Posterior vena cava (tissue), 2 donors: ENCODE data around the gene EFCAB8. TPM values are rescaled to one million over a fixed set of nuclear protein-coding genes. Genes with fewer than 3 reads are reported as not detected.
"Not testable (repeated sequence)": the region's sequence is repeated elsewhere in the genome, so short reads cannot be mapped to it uniquely, and the experiment has no call there.

Experiments used
- DNase-seq: peaks from one replicate; pipeline ENCODE4 v3.0.0-alpha.2; 2020; ENCODE audit warnings: low spot score
- intact Hi-C, 2 donors: fragments of 100-400 bp; cut with DNase I; formaldehyde crosslinking; loops; one replicate each; pipeline versions ENCODE4 v1.14.1 to v1.14.2; 2022 to 2023
- total RNA-seq, 2 donors: library from RNA; stranded (reverse); fragmentation: NEBNext Ultra II Directional; extraction: Animal tissue kit (Norgen Biotek cat#: 25700); gene quantifications; one replicate each; pipeline ENCODE4 v1.2.1, GENCODE V29; 2021
- donor health status: DM: yes; HTN: yes; CAD: no.
- donor health status: DM: yes; HTN: yes; CAD: no.

The EFCAB8 gene
- total RNA-seq, 2 donors from 2014 or later = 0.28 to 0.81 TPM

DNA sequence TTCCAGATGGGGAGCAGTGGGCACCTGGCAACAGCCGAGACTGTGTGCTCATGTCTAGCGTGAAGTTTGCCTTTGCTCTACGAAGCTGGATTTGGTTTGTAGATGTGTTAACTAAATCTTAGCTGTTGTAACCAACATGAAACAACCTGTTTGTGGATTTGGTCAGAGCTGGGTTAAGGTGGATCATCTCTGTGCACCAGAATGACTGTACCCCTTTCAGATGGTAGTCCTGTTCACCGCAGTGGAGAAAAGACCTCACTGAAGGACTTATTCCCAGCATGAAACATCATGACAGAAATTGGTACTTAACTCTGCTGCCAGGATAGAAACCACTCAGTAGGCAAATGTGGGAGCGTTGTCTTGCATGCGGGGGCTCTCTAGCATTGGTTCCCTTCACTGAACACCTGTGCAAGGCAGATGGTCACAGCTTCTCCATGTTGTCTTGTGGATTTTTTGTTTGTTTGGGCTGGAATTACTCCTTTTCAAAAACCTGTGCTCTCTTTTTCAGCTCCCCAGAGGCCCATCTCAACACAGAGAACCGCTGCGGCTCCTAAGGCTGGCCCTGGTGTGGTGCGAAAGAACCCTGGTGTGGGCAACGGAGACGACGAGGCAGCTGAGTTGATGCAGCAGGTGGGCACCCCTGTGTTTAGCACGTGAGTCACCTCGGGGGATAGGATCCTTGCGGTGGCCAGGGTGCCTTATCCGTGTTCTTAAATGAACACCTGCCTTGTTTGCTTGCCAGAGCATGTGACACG lies 19.3 kb upstream of the EFCAB8 start:
- DNase-seq = no peak
- intact Hi-C loops = no loop called here

DNA sequence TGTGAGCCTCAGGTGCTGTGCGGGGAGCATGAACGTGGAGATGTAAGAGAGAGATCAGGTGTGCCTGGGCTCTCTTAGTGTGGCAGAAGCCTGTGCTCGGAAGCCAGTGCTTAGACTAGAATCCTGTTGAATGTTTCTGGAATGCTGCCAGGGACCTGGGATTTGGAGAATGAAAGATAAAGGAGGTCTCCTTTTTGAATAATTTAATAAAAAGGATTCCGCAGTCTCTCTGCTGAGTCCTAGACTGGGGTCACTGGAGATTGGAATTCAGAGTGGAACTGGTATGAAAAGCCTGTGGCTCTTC lies 18.8 kb upstream of the EFCAB8 start:
- no peak for DNase-seq
- intact Hi-C loops = no loop called here

GRCh38 chr20:32841174-32841573 lies 17.5 kb upstream of the EFCAB8 start:
- DNase-seq = no peak
- intact Hi-C loops = no loop called here

- no peak for DNase-seq
- intact Hi-C loops = no loop called here
Observed at GRCh38 chr20:32841632-32842031, 17.1 kb upstream of the EFCAB8 start.

DNA sequence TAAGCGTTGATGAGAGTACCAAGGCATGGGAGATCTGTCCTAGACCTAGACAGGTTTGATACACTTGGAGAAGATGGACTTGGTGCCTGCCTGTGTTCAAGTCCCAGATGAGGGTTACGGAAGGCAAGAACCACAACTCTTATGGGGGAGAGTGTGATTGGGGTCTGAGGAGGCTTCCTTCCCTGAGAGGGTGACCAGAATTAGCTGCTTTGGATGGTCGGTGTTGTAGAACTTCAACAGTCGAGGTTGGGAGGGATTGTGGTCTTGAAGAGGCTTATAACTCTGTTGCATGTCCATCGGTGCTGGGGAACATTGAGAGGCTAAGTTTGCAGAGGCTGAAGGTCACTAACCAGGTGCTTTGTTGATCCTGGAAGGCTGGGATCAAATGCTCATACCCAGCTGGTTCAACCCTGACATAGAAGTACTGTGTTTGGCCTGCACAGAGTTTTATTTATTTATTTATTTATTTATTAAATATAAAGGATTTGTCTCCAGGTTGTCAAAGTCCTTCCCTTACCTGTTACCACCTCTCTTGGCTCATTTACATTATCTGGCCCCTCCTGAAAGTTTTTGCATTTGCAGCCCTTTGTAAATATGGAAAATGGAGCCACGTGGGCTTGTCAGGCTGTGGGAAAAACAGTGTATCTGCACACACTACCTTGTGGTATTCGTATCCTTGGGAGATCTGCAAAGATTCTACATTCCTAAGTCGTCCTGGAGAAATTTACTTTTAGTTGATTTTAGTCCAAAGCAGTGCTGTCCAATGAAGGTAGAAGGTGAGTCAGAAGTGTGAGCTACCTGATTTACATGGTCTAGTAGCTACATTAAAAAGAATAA lies 15.8 kb upstream of the EFCAB8 start:
- DNase-seq = no peak
- intact Hi-C loops = no loop called here

- no peak for DNase-seq
- intact Hi-C loops = no loop called here
Observed at GRCh38 chr20:32845786-32846185, 12.9 kb upstream of the EFCAB8 start.

GRCh38 chr20:32846852-32847251 lies 11.9 kb upstream of the EFCAB8 start:
- intact Hi-C loops = no loop called here
- DNase-seq = no peak

DNA sequence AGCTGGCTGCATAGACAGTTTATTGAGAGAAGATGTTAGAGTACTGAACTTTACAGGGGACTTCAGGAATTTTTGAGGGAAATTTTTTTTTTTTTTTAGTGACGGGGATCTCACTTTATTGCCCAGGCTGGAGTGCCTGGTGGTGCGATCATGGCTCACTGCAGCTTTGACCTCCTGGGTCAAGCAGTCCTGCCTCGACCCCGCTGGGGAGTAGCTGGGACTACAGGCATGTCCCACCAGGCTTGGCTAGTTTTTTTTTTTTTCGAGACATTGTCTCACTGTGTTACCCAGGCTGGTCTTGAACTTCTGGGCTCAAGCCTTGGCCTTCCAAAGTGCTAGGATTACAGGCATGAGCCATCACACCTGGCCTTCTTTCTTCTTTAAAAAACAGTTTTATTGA lies 10.8 kb upstream of the EFCAB8 start:
- DNase-seq = no peak
- intact Hi-C loops = no loop called here

- no peak for DNase-seq
- intact Hi-C loops = no loop called here
Observed at GRCh38 chr20:32848846-32849245, 9.9 kb upstream of the EFCAB8 start.

- intact Hi-C loops = no loop called here
- no peak for DNase-seq
Observed at GRCh38 chr20:32849577-32849976, 9.1 kb upstream of the EFCAB8 start.

DNA sequence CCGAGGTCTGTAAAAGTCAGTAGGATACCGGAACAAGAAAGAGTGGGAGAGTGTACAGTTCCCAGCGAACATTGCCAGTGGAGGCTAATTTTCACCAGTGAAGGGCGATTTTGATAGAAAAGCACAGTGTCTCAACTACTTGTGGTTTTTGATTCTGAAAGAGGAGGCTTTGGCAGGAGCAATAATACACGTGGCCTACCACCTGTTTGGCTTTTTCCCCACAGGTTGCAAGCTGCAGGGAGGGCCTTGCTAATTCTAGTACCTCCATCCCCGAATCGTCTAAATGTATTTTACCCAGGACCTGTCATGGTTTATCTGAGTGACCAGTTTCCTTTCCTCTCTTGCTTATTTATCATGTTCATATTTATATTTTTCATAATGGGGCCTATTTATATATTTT lies 3.3 kb upstream of the EFCAB8 start:
- DNase-seq = no peak
- intact Hi-C loops = no loop called here

- no peak for DNase-seq
- intact Hi-C loops = no loop called here
Observed at GRCh38 chr20:32858189-32858588, 534 bp upstream of the EFCAB8 start.

GRCh38 chr20:32861446-32861845 lies 2.7 kb downstream of the EFCAB8 start:
- intact Hi-C loops = no loop called here
- DNase-seq = no peak

GRCh38 chr20:32869562-32869961 lies 10.8 kb downstream of the EFCAB8 start:
- DNase-seq = no peak

GRCh38 chr20:32870526-32870925 lies 11.8 kb downstream of the EFCAB8 start:
- DNase-seq, intact Hi-C loops: not testable (repeated sequence)

More at GRCh38 chr20:32869562-32869961, 10.8 kb downstream of the EFCAB8 start:
- intact Hi-C loops = no loop called here

DNA sequence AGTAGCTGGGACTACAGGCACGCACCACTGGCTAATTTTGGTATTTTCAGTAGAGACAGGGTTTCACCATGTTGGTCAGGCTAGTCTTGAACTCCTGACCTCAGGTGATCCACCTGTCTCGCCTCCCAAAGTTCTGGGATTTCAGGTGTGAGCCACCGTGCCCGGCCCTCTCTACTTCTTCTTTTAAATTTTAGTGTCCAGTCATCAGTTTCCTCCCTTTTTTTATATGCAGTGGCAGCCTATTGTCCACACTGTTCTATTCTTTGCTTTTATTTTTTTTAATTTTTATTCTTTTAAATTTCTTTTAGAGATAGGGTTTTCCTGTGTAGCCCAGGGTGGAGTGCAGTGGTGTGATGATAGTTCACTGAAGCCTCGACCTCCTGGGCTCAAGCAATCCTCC lies 12.3 kb downstream of the EFCAB8 start:
- intact Hi-C loops = no loop called here
- no peak for DNase-seq

GRCh38 chr20:32871627-32872160 lies 13.0 kb downstream of the EFCAB8 start:
- no peak for DNase-seq
- intact Hi-C loops = no loop called here

GRCh38 chr20:32872266-32872665 lies 13.5 kb downstream of the EFCAB8 start:
- intact Hi-C loops = no loop called here
- DNase-seq = peak; percentile 37

DNA sequence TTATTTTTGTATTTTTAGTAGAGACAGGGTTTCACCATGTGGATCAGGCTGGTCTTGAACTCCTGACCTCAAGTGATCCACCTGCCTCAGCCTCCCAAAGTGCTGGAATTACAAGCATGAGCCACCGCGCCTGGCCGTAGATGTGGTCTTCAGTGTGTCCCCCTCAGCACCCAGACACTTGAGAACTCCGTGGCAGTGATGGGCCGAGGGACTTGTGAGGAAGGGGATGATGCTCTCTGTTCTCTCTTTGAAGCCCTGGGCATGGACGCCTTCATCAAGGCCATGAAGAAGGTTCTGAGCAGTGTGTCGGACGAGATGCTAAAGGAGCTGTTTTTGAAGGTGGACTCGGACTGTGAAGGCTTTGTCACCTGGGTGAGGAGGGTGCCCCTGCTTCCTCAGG lies 16.9 kb downstream of the EFCAB8 start:
- intact Hi-C loops = no loop called here
- no peak for DNase-seq

- intact Hi-C loops = no loop called here
- DNase-seq = no peak
Observed at GRCh38 chr20:32877507-32877906, 18.8 kb downstream of the EFCAB8 start.

- intact Hi-C loops = no loop called here
- DNase-seq = no peak
Observed at GRCh38 chr20:32878820-32879219, 20.1 kb downstream of the EFCAB8 start.
